Measurements from ENCODE around the gene PCDHA9.
"Not testable (repeated sequence)": the region's sequence is repeated elsewhere in the genome, so short reads cannot be mapped to it uniquely, and the experiment has no call there.

Gene PCDHA9

DNA sequence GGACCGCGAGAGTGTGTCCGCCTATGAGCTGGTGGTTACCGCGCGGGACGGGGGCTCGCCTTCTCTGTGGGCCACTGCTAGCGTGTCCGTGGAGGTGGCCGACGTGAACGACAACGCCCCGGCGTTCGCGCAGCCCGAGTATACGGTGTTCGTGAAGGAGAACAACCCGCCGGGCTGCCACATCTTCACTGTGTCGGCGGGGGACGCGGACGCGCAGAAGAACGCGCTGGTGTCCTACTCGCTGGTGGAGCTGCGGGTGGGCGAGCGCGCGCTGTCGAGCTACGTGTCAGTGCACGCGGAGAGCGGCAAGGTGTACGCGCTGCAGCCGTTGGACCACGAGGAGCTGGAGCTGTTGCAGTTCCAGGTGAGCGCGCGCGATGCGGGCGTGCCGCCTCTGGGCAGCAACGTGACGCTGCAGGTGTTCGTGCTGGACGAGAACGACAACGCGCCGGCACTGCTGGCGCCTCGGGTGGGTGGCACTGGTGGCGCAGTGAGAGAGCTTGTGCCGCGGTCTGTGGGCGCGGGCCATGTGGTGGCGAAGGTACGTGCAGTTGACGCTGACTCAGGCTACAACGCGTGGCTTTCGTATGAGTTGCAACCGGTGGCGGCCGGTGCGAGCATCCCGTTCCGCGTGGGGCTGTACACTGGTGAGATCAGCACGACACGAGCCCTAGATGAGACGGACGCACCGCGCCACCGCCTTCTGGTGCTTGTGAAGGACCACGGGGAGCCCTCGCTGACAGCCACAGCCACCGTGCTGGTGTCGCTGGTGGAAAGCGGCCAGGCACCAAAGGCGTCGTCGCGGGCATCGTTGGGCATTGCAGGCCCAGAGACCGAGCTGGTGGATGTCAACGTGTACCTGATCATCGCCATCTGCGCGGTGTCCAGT is 12.3 kb upstream of the PCDHA9 start:
- no peak for DNase-seq

DNA sequence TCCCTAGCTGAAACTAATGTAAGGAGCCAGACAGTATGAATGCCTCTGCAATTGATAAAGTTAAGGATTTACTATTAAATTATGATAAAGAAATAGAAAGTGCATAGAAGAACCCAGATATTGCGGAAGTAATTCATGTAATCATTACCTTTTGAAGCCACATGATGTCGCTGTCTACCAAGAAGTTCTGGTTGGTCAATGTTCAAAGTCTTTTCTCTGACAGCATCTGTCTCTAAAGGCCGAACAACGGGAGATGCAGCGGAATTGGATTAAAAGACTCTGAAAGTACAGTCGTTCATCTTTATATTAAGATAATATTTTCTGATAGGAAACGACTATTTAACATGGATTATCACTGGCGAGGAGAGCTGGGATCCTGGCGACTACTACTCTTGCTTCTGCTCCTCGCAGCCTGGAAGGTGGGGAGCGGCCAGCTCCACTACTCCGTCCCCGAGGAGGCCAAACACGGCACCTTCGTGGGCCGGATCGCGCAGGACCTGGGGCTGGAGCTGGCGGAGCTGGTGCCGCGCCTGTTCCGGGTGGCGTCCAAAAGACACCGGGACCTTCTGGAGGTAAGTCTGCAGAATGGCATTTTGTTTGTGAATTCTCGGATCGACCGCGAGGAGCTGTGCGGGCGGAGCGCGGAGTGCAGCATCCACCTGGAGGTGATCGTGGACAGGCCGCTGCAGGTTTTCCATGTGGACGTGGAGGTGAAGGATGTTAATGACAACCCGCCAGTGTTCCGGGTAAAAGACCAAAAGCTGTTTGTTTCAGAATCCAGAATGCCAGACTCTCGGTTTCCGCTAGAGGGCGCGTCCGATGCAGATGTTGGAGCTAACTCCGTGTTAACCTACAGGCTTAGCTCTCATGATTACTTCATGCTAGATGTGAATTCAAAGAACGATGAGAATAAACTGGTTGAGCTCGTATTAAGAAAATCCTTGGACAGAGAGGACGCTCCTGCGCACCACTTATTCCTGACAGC is 6.9 kb upstream of the PCDHA9 start, which contains the start of gene PCDHA8:
Gene PCDHA8 (plus strand): TSS at position 210 of the 985 bp plus-strand sequence. CDS start 135 bp downstream, at position 345.
- DNase-seq = no peak

DNA sequence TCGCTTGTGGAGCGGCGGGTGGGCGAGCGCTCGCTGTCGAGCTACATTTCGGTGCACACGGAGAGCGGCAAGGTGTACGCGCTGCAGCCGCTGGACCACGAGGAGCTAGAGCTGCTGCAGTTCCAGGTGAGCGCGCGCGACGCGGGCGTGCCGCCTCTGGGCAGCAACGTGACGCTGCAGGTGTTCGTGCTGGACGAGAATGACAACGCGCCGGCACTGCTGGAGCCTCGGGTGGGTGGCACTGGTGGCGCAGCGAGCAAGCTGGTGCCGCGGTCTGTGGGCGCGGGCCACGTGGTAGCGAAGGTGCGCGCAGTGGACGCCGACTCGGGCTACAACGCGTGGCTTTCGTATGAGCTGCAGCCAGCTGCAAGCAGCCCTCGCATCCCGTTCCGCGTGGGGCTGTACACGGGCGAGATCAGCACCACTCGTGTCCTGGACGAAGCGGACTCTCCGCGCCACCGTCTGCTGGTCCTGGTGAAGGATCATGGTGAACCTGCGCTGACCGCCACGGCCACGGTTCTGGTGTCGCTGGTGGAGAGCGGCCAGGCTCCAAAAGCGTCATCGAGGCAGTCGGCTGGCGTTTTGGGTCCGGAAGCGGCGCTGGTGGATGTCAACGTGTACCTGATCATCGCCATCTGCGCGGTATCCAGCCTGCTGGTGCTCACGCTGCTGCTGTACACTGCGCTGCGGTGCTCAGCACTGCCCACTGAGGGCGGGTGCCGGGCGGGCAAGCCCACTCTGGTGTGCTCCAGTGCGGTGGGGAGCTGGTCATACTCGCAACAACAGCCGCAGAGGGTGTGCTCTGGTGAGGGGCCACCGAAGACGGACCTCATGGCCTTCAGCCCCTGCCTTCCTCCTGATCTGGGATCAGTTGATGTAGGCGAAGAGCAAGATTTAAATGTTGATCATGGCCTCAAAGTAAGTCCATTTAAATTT is 5.1 kb upstream of the PCDHA9 start:
- no peak for DNase-seq

DNA sequence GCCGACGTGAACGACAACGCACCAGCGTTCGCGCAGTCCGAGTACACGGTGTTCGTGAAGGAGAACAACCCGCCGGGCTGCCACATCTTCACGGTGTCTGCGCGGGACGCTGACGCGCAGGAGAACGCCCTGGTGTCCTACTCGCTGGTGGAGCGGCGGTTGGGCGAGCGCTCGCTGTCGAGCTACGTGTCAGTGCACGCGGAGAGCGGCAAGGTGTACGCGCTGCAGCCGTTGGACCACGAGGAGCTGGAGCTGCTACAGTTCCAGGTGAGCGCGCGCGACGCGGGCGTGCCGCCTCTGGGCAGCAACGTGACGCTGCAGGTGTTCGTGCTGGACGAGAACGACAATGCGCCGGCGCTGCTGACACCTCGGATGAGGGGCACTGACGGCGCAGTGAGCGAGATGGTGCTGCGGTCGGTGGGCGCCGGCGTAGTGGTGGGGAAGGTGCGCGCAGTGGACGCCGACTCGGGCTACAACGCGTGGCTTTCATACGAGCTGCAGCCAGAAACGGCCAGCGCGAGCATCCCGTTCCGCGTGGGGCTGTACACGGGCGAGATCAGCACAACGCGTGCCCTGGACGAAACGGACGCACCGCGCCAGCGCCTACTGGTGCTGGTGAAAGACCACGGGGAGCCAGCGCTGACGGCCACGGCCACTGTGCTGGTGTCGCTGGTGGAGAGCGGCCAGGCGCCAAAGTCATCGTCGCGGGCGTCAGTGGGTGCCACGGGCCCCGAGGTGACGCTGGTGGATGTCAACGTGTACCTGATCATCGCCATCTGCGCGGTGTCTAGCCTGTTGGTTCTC is 1.9 kb downstream of the PCDHA9 start:
- DNase-seq = not testable (repeated sequence)

DNA sequence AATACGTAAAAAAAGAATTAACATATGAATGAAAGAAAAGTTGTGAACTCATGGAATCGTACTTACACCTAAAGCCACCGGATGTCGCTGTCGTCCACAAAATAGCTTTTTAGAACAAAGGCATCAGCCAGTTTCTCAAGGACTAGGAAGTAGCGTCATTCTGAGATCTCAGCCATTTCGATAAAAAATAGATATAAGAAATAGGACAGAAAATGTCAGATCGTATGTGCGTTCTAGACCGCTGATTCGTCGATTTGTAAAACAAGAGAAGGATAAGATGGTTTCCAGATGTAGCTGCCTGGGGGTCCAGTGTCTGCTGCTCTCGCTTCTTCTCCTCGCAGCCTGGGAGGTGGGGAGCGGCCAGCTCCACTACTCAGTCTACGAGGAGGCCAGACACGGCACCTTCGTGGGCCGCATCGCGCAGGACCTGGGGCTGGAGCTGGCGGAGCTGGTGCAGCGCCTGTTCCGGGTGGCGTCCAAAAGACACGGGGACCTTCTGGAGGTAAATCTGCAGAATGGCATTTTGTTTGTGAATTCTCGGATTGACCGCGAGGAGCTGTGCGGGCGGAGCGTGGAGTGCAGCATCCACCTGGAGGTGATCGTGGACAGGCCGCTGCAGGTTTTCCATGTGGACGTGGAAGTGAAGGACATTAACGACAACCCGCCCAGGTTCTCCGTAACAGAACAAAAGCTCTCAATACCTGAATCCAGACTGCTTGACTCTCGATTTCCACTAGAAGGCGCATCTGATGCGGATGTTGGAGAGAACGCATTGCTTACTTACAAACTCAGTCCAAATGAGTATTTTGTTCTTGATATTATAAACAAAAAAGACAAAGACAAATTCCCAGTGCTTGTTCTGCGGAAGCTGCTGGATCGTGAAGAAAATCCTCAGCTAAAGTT is 7.8 kb downstream of the PCDHA9 start, which contains the start of gene PCDHA10:
Gene PCDHA10 (plus strand): TSS at position 126 of the 903 bp plus-strand sequence. CDS start 152 bp downstream, at position 278.
- DNase-seq = no peak

DNA sequence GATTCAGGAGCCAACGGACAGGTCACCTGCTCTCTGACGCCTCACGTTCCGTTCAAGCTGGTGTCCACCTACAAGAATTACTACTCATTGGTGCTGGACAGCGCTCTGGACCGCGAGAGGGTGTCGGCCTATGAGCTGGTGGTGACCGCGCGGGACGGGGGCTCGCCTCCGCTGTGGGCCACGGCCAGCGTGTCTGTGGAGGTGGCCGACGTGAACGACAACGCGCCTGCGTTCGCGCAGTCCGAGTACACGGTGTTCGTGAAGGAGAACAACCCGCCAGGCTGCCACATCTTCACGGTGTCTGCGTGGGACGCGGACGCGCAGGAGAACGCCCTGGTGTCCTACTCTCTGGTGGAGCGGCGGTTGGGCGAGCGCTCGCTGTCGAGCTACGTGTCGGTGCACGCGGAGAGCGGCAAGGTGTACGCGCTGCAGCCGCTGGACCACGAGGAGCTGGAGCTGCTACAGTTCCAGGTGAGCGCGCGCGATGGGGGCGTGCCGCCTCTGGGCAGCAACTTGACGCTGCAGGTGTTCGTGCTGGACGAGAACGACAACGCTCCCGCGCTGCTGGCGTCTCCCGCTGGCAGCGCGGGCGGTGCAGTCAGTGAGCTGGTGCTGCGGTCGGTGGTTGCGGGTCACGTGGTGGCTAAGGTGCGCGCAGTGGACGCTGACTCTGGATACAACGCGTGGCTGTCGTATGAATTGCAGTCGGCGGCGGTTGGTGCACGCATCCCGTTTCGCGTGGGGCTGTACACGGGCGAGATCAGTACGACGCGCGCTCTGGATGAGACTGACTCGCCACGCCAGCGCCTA is 9.2 kb downstream of the PCDHA9 start:
- DNase-seq = no peak

DNA sequence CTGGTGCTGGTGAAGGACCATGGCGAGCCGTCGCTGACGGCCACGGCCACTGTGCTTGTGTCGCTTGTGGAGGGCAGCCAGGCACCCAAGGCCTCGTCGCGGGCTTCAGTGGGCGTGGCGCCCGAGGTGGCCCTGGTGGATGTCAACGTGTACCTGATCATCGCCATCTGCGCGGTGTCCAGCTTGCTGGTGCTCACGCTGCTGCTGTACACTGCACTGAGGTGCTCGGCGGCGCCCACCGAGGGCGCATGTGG is 9.7 kb downstream of the PCDHA9 start:
- no peak for DNase-seq

DNA sequence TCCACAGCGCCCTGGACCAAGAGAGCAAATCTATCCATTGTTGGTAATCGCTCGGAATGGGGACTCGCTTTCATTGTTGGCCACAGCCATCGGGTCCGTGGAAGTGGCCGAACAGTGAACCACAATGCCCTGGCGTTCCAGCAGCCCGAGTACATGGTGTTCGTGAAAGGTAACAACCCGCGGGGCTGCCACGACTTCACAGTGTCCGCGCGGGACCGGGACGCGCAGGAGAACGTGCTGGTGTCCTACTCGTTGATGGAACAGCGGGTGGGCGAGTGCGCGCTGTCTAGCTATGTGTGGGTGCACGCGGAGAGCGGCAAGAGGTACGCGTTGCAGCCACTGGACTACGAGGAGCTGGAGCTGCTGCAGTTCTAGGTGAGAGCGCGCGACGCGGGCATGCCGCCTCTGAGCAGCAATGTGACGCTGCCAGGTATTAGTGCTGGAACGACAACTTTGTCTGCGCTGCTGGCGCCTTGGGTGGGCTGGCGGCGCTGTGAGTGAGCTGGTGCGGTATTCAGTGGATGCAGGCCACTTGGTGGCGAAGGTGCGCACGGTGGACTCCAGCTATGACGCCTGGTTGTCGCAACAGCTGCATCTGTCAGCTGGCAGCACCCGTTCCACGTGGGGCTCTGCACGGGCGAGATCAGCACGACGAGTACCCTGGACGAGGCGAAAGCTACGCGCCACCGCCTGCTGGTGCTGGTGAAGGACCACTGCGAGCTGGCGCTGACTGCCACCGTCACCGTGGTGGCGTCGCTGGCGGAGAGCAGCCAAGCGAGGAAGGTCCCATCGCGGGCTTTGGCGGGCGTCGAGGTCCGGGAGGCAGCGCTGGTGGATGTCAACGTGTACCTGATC is 14.5 kb downstream of the PCDHA9 start:
- DNase-seq = no peak

DNA sequence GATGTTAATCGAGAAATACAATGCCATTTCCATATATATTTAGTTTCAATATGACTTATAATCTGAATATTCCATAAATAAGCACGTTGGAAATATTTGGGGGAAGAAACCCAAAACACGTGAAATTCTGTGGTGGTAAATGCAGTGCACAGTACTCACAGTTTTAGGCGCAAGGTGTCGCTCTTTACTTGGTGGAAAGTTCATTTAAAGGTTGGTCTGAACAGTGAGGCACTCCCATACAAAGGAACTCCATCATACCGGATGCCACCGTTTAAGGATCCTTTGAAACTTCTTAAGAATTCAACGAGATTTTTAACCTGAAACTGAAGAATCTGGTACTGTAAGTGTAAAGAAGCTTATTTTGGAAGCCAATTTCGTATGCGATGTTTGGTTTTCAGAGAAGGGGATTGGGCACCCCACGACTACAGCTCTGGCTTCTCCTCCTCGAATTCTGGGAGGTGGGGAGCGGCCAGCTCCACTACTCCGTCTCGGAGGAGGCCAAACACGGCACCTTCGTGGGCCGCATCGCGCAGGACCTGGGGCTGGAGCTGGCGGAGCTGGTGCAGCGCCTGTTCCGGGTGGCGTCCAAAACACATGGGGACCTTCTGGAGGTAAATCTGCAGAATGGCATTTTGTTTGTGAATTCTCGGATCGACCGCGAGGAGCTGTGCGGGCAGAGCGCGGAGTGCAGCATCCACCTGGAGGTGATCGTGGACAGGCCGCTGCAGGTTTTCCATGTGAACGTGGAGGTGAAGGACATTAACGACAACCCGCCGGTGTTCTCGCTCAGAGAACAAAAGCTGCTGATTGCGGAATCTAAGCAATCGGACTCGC is 20.8 kb downstream of the PCDHA9 start, which contains the start of gene PCDHA11:
Gene PCDHA11 (plus strand): TSS at position 237 of the 834 bp plus-strand sequence. CDS start 147 bp downstream, at position 384.
- DNase-seq = no peak

DNA sequence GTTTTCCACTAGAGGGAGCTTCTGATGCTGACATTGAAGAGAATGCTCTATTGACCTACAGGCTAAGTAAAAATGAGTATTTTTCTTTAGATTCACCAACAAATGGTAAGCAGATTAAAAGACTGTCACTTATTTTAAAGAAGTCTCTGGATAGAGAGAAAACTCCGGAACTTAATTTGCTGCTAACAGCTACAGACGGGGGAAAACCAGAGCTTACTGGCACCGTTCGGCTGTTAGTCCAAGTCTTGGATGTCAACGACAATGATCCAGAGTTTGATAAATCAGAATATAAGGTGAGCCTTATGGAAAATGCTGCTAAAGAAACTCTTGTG is 21.3 kb downstream of the PCDHA9 start:
- DNase-seq = no peak

DNA sequence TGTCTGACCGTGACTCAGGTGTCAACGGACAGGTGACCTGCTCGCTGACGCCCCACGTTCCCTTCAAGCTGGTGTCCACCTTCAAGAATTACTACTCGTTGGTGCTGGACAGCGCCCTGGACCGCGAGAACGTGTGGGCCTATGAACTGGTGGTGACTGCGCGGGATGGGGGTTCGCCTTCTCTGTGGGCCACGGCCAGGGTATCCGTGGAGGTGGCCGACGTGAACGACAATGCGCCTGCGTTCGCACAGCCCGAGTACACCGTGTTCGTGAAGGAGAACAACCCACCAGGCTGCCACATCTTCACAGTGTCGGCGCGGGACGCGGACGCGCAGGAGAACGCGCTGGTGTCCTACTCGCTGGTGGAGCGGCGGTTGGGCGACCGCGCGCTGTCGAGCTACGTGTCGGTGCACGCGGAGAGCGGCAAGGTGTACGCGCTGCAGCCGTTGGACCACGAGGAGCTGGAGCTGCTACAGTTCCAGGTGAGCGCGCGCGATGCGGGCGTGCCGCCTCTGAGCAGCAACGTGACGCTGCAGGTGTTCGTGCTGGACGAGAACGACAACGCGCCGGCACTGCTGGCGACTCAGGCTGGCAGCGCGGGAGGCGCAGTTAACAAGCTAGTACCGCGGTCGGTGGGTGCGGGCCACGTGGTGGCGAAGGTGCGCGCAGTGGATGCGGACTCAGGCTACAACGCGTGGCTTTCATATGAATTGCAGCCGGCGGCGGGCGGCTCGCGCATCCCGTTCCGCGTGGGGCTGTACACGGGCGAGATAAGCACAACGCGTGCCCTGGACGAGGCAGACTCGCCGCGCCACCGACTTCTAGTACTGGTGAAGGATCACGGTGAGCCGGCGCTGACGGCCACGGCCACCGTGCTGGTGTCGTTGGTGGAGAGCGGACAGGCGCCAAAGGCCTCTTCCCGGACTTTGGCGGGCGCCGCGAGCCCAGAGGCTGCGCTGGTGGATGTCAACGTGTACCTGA is 22.3 kb downstream of the PCDHA9 start:
- no peak for DNase-seq

DNA sequence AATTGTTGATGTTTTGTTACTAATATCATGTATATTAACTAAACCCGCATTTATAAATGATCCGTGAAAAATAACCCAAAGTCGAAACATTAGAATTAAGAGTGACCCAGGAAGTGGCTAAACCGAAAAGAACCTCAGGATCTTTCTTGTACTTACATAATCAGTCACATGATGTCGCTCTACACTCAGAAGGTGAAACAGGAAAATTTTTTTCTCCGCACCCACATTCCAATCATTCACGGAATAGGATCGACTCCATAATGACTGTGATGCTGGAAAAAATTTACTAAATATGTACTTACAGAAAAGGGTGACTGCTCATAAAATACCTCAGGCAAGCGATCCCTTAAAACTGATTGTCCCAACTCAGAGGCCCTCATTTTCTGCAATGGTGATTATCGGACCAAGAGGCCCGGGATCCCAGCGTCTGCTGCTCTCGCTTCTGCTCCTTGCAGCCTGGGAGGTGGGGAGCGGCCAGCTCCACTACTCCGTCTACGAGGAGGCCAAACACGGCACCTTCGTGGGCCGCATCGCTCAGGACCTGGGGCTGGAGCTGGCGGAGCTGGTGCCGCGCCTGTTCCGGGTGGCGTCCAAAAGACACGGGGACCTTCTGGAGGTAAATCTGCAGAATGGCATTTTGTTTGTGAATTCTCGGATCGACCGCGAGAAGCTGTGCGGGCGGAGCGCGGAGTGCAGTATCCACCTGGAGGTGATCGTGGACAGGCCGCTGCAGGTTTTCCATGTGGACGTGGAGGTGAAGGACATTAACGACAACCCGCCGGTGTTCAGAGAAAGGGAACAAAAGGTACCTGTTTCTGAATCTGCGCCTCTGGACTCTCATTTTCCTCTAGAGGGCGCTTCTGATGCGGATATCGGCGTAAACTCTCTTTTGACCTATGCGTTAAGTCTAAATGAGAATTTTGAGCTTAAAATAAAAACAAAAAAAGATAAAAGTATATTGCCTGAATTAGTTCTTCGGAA is 27.2 kb downstream of the PCDHA9 start, which contains the start of gene PCDHA12:
Gene PCDHA12 (plus strand): TSS at position 224 of the 981 bp plus-strand sequence. CDS start 165 bp downstream, at position 389.
- DNase-seq = no peak

DNA sequence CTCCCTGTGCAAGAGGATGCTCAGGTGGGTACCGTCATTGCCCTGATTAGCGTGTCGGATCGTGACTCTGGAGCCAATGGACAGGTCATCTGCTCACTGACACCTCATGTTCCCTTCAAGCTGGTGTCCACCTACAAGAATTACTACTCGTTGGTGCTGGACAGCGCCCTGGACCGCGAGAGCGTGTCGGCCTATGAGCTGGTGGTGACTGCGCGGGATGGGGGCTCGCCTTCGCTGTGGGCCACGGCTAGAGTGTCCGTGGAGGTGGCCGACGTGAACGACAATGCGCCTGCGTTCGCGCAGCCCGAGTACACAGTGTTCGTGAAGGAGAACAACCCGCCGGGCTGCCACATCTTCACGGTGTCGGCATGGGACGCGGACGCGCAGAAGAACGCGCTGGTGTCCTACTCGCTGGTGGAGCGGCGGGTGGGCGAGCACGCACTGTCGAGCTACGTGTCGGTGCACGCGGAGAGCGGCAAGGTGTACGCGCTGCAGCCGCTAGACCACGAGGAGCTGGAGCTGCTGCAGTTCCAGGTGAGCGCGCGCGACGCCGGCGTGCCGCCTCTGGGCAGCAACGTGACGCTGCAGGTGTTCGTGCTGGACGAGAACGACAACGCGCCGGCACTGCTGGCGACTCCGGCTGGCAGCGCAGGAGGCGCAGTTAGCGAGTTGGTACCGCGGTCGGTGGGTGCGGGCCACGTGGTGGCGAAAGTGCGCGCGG is 28.5 kb downstream of the PCDHA9 start:
- DNase-seq = not testable (repeated sequence)

DNA sequence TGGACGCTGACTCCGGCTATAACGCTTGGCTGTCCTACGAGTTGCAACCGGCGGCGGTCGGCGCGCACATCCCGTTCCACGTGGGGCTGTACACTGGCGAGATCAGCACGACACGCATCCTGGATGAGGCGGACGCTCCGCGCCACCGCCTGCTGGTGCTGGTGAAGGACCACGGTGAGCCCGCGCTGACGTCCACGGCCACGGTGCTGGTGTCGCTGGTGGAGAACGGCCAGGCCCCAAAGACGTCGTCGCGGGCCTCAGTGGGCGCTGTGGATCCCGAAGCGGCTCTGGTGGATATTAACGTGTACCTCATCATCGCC is 29.0 kb downstream of the PCDHA9 start:
- no peak for DNase-seq

Data from NCI-H1417 treated with DMSO at 0.1 percent for 48 hours (cell line).